GM18861 (cell line): Measurements from ENCODE around the gene UBE2Z.
"Not testable (repeated sequence)": the region's sequence is repeated elsewhere in the genome, so short reads cannot be mapped to it uniquely, and the experiment has no call there.

Experiments
- ATAC-seq: cut with Tn5 transposase; IDR thresholded peaks from one replicate; pipeline ENCODE4 v1.9.1; 2021; ENCODE audit not compliant: unreplicated experiment

The UBE2Z gene

GRCh38 chr17:48903401-48903800 is 4.8 kb upstream of the UBE2Z start:
- no peak for ATAC-seq

DNA sequence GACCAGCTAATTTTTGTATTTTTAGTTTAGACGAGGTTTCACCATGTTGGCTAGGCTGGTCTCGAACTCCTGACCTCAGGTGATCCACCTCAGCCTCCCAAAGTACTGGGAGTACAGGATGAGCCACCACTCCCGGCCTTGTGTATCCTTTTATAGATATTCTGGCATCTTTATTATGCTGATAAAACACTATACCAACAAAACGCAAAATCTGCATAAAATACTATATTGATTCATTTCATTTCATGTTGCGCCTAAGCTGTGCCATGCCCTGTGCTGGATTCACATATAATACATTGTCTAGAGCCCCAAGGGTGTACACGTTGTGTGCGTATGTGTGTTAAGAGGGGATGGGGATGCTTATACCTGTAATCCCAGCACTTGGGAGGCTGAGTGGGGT is 3.8 kb upstream of the UBE2Z start:
- no peak for ATAC-seq

DNA sequence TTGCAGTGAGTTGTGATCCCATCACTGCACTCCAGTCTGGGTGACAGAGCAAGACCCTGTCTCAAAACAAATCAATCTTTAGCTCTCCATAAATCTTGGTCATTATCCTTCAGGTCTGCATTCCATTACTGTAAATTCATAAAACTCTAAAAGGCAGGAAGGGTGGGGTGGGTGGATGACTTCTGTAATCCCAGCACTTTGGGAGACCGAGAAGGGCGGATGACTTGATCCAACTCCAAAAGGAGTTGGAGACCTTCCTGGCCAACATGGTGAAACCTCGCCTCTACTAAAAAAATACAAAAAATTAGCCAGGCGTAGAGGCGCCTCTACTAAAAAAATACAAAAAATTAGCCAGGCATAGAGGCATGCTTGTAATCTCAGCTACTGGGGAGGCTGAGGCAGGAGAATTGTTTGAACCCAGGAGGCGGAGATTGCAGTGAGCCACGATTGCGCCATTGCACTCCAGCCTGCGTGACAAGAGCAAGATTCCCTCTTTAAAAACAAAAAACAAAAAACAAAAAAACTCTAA is 2.2 kb upstream of the UBE2Z start:
- ATAC-seq = no peak

DNA sequence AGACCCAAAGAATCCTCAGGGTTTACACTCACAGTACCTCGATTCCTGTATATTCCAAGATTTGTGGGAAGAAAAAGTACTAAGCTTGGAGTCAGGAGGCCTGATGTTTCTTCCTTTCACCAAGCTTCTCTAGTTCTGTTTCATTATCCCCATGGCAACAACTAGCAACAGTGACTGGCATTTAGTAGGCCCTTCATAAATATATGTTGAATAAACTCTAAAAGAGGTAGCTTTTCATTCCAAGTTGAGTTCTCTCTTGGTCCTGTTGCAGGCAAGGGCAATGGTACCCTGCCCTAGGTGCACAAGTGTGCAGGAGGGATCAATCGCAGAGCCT is 527 bp upstream of the UBE2Z start:
- ATAC-seq = no peak

- no peak for ATAC-seq
These were observed 717 bp downstream of the UBE2Z start for GRCh38 chr17:48908853-48909394.

DNA sequence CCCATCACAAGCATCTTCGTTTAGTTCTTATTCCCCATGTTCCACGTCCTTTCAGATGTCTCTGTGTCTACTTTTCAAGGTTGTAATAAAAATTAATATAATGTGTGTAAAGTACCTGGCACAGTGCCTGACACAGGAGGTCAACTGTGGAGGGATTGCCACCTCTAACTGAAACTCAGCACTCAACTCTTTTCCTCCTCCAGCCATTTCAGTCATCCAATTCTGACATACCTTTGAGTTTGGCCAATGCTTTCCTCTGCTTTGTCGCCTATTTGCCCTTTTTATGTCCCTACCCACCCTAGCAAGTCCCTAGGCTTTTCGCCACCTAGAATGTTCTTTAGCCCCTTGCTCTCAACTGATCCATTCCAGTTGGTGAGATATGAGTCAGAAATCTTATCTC is 1.6 kb downstream of the UBE2Z start:
- ATAC-seq = no peak

DNA sequence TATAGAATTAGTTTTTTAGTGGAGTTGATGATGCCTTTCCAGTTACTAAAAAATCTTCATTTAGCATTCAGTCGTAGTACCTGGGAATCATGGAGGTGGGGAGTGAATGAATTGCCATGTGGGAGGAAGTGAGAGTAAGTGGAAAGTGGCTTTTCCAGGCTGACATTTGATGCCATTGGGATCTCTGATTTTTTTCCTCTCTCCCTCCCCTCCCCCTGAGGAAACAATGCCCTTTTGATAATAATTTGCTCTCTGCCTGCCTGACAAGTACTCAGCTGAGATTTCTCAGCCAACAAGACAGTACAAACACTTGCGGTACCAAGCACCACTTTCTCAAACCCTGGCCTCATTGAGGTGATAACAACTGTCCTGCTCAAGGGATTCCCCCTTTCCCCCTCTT is 2.2 kb downstream of the UBE2Z start:
- no peak for ATAC-seq

DNA sequence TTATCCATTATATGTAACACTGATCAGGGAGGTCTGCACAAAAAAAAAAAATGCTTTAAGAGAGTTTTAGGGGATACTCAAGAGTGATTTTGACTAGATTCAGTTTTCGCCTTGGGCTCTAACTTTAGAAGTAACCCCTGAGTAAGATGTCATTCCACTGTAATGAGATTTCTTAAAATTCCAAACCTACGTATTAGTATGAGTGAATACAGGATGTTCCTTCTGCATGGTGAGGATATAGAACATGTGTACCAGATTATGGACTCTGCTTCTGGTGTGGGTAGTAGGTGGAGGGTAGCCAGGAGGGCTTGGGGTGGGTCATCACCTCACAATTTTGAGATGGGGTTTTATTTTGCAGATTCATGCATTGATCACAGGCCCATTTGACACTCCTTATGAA is 4.3 kb downstream of the UBE2Z start:
- ATAC-seq = no peak

DNA sequence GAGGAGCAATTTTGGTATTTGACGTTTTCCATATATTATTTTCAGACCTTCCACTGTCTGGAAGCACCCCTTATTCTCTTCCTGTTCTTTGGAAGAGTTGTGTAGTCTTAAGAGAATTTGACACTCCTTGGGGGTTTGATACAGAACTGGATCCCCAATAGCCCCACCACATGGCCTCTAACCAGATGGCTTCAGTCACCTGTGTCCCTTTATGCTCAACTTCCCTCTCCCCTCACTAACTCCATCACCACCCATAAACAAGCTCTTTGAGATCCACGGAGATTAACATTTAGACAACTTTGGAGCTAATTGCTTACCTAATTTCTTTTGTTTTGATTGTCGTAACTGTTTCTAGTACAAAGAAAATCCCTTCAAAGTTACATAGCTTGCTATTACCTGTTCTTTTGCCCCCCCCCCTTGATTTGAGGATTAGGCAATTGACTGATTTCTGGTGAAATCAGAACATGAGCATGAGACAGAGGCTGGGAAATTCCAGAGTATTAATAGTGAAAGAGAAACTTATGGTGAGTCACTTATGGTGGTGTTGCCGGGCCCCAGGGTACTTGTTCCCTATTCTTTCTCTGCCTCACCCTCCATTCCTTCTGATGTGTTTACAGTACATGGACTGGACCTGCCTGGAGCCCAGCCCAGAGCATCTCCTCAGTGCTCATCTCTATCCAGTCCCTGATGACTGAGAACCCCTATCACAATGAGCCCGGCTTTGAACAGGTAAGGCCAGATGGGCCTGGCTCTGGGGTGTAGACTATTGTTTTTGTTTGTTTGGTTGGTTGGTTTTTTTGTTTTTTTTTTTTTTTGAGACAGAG is 7.5 kb downstream of the UBE2Z start:
- peak; percentile 81 for ATAC-seq

- ATAC-seq = no peak
These were observed 17.2 kb downstream of the UBE2Z start for GRCh38 chr17:48925251-48925990.

- ATAC-seq = no peak
These were observed 17.8 kb downstream of the UBE2Z start for GRCh38 chr17:48925991-48926342.

- ATAC-seq = no peak
These were observed 20.0 kb downstream of the UBE2Z start for GRCh38 chr17:48927978-48928745.

GRCh38 chr17:48928876-48929811 is 20.9 kb downstream of the UBE2Z start:
- no peak for ATAC-seq

- no peak for ATAC-seq
These were observed 21.6 kb downstream of the UBE2Z start for GRCh38 chr17:48929812-48930165.

DNA sequence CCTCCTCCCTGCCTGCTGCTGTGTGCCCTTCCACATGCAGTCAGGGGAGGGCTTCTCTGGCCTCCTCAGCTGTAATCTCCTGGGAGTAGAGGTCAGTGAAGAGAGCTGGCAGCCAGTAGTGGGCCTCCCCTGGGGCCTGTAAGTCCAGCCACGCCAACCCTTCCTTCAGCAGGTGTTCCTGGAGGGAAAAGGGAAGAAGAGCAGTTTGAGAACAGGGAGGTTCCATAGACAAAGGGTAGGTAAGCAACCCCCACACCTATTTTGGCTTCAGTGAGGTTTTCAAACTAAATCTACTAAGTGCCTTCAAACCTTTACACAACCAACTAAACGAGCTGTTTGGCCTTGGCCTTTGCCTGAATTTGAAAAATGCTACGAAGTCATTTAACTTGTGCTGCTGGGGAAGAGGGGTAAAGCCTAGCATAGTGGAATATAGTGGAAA is 22.2 kb downstream of the UBE2Z start:
- ATAC-seq = no peak

GRCh38 chr17:48933035-48933434 is 24.8 kb downstream of the UBE2Z start:
- ATAC-seq = no peak

DNA sequence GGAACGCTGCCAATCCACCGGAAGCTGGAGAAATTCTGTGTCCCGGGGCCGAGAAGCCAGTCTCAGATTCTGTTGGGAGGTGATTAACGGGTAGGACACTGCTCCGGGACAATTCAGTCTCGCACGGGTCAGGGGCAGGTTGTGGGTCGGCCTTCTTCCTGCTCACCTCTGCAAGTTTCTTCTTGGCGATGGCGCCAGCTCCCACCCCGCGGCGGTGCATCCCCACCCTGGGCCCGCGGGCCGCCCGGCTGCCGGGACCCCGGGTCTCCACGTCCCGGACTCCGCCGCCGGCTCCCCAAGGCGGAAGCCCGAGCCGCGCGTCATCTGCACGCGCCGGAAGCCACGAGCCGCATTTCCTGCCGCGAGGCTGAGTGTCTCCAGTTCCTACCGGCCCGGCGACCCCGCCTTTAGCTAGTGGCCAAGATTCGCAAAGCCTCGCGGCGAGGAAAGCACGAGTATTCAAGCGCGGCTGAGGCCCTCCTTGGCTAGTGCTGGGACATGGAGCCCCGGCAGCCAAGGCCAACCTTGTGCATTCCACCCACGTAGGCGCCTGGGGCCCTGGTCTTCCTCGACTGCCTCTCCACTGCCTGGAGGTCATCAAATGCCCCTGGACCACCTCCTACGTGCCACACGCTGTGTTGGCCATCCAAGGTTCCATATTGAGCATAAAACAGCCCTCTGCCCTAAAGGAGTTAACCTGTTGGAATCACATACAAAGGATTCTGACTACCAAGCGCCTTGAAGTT is 36.5 kb downstream of the UBE2Z start, which contains the start of gene SNF8:
TSS of gene SNF8 (minus strand) at position 328 of the 746 bp plus-strand sequence. CDS start at position 220, 108 bp downstream.
- peak; percentile 85 for ATAC-seq

- ATAC-seq = not testable (repeated sequence)
These were observed 37.0 kb downstream of the UBE2Z start for GRCh38 chr17:48945261-48945651.

DNA sequence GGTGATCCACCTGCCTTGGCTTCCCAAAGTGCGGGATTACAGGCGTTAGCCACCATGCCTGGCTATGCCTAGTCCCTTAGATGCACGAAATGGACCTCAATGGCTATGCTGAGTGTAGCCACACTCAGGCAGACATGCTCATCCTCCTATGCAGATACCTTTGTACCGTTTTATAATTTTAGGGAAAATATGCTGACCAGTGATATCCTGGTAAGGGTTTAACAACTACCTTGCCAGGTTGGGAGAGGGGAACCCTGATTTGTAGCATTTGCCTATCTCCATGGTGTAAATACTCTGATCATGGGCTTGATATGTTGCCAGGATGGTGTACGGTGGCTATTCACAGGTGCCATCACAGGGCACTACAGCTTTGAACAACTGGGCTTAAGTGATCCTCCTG is 43.4 kb downstream of the UBE2Z start:
- no peak for ATAC-seq
